ENCODE data around the gene GRID1.

DNA sequence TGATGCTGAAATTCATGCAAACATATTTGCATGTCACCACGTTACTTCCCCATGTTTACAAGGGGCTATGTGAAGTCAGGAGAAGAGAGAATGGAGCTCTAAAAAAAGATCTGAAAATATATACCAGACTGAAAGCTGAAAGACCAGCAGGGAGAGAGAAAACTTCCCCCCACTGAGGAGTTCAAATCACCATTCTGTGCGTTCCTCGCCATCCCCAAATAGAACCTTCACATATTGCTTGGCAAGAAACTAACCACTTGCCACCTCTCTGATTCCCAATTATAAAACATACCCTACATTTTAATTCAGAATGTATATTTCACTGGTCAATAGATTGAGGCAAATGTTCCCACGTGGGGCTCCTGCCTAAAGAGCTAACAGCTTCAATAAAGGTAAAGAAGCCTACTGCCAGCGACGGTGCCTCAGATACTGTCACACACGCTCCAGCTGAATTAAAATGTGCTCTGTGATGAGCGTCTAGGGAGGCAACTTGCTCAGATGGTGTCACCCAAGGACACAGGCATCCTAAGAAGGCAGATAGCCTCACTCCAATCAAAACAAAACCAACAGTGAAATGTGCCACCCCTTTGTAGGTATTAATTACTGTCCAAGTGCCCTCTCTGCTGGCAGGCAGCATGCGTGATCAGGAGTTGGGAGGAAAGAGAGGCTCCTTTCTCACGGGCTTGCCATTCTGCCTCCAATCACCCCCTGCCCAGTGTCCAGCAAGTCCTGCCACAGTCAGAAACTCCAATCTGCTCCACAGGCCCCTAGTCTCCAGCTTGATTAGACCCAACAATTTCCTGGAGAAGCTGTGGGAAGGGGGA lies 298.2 kb downstream of the GRID1 start:
- no peak for TF ChIP-seq POLR2A (IDR thresholded peaks at IDR 0.05)
- TF ChIP-seq, protein P1, sequence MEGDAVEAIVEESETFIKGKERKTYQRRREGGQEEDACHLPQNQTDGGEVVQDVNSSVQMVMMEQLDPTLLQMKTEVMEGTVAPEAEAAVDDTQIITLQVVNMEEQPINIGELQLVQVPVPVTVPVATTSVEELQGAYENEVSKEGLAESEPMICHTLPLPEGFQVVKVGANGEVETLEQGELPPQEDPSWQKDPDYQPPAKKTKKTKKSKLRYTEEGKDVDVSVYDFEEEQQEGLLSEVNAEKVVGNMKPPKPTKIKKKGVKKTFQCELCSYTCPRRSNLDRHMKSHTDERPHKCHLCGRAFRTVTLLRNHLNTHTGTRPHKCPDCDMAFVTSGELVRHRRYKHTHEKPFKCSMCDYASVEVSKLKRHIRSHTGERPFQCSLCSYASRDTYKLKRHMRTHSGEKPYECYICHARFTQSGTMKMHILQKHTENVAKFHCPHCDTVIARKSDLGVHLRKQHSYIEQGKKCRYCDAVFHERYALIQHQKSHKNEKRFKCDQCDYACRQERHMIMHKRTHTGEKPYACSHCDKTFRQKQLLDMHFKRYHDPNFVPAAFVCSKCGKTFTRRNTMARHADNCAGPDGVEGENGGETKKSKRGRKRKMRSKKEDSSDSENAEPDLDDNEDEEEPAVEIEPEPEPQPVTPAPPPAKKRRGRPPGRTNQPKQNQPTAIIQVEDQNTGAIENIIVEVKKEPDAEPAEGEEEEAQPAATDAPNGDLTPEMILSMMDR (IDR thresholded peaks at IDR 0.05) = no peak

All from lower leg skin (tissue), 3 donors.